Fibroblast of skin of abdomen (primary cell): ENCODE measurements around the gene FHIT.

Experiments used
- DNase-seq: peaks from one replicate; pipeline ENCODE4 v3.0.0-alpha.2; 2013

Gene FHIT

DNA sequence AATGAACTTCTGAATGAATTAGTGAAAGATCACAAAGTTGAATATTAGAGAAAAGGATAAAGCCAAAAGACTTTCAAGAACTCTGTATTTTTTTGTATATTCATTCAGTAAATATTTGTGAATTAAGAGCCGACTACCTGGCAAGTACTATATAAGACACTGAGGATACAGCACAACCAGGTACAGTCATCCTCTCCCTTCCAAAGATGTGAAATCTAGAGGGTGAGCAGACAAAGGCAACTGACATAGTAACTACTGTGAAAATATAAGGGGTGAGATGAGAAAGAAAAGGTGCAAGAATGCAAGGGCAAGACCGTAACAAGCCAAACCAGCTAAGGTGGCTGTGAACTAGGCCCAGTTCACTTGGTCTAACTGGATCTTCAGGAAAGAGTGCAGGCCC, 1226.9 kb downstream of the FHIT start:
- DNase-seq, result no peak

GRCh38 chr3:60023189-60023588, 1228.1 kb downstream of the FHIT start:
- no peak for DNase-seq

- peak; percentile 80 for DNase-seq
Observed at GRCh38 chr3:60017631-60018030, 1233.6 kb downstream of the FHIT start.

- DNase-seq, result no peak
Observed at GRCh38 chr3:60015032-60015705, 1236.1 kb downstream of the FHIT start.

GRCh38 chr3:60013241-60013640, 1238.0 kb downstream of the FHIT start:
- DNase-seq, result peak; percentile 55

GRCh38 chr3:60011218-60011617, 1240.0 kb downstream of the FHIT start:
- no peak for DNase-seq

DNA sequence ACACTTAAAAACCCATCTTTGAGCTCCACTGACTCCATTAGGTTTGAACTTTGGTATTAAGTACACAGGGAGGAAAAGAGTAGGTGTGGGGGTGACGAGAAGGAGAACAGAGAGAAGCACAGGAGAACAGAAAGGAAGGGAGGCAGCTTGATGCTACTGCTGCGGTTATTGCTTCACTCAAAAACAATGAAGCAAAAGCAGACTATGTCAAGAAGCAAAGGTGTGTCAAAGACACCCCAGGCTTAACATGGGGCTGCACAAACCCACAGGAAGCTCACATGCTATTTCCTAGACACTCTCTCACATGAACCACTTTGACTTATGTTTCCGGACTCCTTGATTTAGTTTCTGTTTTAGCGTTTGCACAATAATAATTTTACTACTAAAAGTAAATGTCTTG, 1240.5 kb downstream of the FHIT start:
- DNase-seq, result no peak

GRCh38 chr3:60009931-60010478, 1241.2 kb downstream of the FHIT start:
- DNase-seq, result no peak

GRCh38 chr3:60001369-60001768, 1249.9 kb downstream of the FHIT start:
- DNase-seq, result no peak

GRCh38 chr3:60000311-60001105, 1250.7 kb downstream of the FHIT start:
- DNase-seq, result no peak

DNA sequence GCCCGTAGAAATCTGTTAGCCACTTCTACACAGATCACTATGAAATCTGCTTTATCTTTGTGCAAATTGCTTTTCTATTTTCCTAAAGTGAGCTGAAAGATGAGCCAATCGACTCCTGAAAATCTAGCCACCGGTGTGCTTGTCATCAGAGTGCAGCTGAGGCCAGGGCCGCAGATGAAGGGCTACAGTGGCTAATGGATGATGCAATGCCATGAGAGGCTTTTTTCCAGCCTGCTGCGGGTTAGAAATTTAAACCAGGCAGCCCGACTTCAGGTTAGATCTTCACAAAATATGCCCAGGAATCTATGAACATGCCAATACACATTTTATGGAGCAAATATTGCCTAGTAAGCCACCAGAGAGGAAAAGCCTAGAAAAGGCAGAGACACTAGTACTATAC, 1253.2 kb downstream of the FHIT start:
- DNase-seq, result peak; percentile 50

- DNase-seq, result no peak
Observed at GRCh38 chr3:59997583-59997982, 1253.7 kb downstream of the FHIT start.

GRCh38 chr3:59996056-59996455, 1255.2 kb downstream of the FHIT start:
- DNase-seq, result peak; percentile 54

GRCh38 chr3:59995563-59995962, 1255.7 kb downstream of the FHIT start:
- peak; percentile 7 for DNase-seq

DNA sequence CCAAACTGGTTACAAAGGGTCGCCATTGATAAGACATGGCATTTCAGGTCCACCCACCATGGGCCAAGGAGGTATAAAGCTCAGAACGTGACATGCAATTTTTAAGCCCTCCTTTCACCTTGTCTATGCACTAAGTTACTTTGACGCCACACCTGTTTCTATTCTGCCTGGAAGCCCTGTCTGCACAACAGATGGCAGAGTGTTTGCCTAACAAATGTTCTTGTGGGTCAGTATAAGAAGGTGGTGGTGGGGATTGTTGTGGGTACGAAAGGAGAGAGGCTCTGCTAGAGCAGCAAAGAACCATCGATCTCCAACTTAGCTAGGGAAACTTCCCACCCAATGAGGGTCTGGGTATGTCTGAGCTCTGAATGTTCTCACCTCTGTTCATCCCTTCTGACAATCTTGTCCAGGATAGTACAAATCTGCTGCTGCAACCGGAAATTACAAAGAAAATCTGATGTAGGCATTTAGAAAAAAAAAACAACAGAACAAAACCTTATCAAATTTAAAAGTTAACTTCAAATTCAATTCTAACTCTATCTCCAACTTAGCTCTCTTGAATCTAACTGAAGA, 1256.4 kb downstream of the FHIT start:
- DNase-seq, result no peak

GRCh38 chr3:59992578-59992977, 1258.7 kb downstream of the FHIT start:
- no peak for DNase-seq

DNA sequence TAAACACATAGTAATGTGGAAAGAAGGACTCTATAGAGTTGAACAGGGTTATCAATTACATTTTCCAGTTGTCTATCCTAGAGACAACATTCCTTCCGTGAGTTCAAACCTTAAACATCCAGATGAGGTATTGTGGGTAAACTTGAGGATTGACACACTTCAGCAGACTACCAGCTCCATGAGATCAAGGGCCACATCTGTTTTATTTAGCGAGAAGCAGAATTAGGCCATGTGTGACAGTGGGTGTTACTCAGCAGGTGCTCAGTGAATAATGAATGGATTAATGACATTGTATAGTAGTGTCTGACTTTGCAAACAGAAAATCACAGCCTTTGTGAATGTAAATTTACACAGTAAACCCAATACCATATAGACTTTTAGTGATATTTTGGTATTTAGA, 1260.3 kb downstream of the FHIT start:
- no peak for DNase-seq

DNA sequence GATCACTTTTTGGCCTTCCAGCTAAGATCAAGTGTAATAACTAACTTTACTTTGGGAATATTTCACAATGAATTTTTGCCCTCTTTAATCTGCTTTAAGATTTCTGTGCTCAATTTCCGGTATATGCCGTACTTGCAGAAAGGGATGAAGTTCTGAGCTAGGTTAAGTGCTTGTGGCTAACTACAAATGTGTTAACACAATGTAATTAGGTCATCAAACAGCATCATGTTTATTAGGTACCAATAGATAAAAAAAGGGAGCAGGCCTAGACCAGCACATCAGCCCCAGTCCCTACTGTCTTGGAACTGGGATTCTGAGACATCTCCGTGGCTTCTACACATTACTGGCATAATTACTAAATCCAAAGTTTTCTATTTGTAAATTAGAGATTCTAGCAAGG, 1268.7 kb downstream of the FHIT start:
- no peak for DNase-seq

- DNase-seq, result no peak
Observed at GRCh38 chr3:59981377-59981776, 1269.9 kb downstream of the FHIT start.

DNA sequence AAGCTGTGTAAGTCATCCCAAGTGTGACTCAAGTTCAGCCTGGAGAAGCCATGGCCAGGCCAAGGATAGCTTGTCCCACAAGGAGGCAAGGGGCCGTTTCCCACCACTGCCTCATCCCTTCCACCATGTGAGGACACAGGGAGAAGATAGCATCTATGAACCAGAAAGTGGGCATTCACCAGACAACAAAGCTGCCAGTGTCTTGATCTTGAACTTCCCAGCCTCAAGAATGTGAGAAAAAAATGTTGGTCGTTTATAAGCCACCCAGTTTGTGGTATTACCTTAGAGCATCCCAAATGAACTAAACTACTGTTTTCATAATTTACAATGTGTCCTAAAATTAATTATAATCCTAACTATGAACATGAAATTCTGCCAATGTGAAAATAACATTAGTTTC, 1270.7 kb downstream of the FHIT start:
- DNase-seq, result no peak

- no peak for DNase-seq
Observed at GRCh38 chr3:59979542-59979941, 1271.7 kb downstream of the FHIT start.

- no peak for DNase-seq
Observed at GRCh38 chr3:59978979-59979378, 1272.3 kb downstream of the FHIT start.

DNA sequence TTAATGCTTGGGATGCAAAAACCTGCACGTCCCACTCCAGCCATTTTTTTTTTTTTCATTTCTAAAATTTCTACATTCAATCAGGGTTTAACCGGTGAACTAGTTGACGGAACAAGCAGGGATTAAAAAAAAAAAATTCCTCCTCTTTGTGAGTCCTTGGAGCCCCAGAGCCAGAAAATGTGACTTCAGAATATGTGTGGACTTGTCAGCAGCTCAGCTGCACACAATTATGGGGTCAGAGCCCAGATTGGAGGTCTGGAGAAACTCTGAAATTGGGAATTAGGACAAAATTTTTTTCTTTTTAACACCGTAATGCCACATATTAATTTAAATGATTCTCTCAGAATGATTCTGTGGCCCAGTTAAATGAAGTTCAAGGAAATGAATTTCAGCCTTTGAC, 1280.5 kb downstream of the FHIT start:
- no peak for DNase-seq

DNA sequence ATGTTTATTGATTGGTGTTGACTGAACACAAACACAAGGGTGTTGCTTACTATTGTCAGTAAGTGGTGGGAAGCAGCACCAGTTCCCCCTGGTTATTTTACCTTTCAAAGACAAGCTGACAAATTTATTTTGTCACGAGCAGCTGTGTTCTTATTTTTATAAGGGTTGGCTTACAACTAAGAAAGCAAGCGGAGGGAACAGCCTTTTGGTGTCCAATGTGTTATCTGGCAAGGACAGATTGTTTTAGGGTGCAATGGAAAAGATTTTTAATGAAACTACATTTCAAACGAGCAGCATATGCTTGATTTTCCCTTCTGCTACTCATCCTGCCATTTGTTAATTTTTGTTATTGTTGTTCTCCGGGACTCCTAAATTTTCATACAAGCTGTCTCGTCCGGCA, 1280.9 kb downstream of the FHIT start:
- DNase-seq, result no peak
